H9 (cell line): Measurements from ENCODE around the gene KRT1. TPM values are rescaled to one million over a fixed set of nuclear protein-coding genes. Genes with fewer than 3 reads are reported as not detected.

Source experiments
- DNase-seq: peaks from one replicate; pipeline ENCODE4 v3.0.0-alpha.2; 2017
- H2AFZ ChIP-seq: one replicate; pipeline ENCODE4 v1.6.1; 2013; ENCODE audit warnings: mild to moderate bottlenecking, low read length, control low read depth, moderate library complexity
- H2AK5ac ChIP-seq: 2 replicates; pipeline ENCODE4 v1.6.1; 2013; ENCODE audit warnings: low read length, control low read depth, mixed read lengths; ENCODE audit not compliant: insufficient read length
- H2BK120ac ChIP-seq: one replicate; pipeline ENCODE4 v1.6.1; 2013; ENCODE audit warnings: low read depth, mild to moderate bottlenecking, low read length, control low read depth, inconsistent platforms; ENCODE audit not compliant: poor library complexity, severe bottlenecking
- H2BK12ac ChIP-seq: 2 replicates; pipeline ENCODE4 v1.6.1; 2013; ENCODE audit warnings: low read length, control low read depth, mixed read lengths, low read depth; ENCODE audit not compliant: insufficient read length
- H2BK15ac ChIP-seq: 2 replicates; pipeline ENCODE4 v1.6.1; 2013; ENCODE audit warnings: low read depth, low read length, control low read depth
- H2BK20ac ChIP-seq: one replicate; pipeline ENCODE4 v1.6.1; 2013; ENCODE audit warnings: low read depth, mild to moderate bottlenecking, low read length, control low read depth, inconsistent platforms; ENCODE audit not compliant: poor library complexity, severe bottlenecking
- H2BK5ac ChIP-seq: 2 replicates; pipeline ENCODE4 v1.6.1; 2013; ENCODE audit warnings: low read length, control low read depth, mixed read lengths; ENCODE audit not compliant: insufficient read length
- H3K14ac ChIP-seq: 2 replicates; pipeline ENCODE4 v1.6.1; 2013; ENCODE audit warnings: low read length, control low read depth; ENCODE audit not compliant: insufficient read depth
- H3K18ac ChIP-seq: 2 replicates; pipeline ENCODE4 v1.6.1; 2013; ENCODE audit warnings: low read depth, mild to moderate bottlenecking, mixed read lengths, low read length, control low read depth; ENCODE audit not compliant: insufficient read length
- H3K23ac ChIP-seq: 2 replicates; pipeline ENCODE4 v1.6.1; 2013; ENCODE audit warnings: low read length, control low read depth, mixed read lengths, low read depth; ENCODE audit not compliant: insufficient read length
- H3K23me2 ChIP-seq: 2 replicates; pipeline ENCODE4 v1.6.1; 2013; ENCODE audit warnings: low read depth, mild to moderate bottlenecking, mixed read lengths, low read length, control low read depth; ENCODE audit not compliant: insufficient read length, poor library complexity, severe bottlenecking
- H3K27ac ChIP-seq: 2 replicates; pipeline ENCODE4 v1.5.1; 2013; ENCODE audit warnings: low read length, control low read depth, mixed read lengths, low read depth; ENCODE audit not compliant: insufficient read length
- H3K27me3 ChIP-seq: 2 replicates; pipeline ENCODE4 v1.6.1; 2013; ENCODE audit warnings: low read length, control low read depth, inconsistent platforms; ENCODE audit not compliant: insufficient read depth
- H3K4ac ChIP-seq: 2 replicates; pipeline ENCODE4 v1.6.1; 2013; ENCODE audit warnings: low read depth, mild to moderate bottlenecking, control low read depth, inconsistent platforms, low read length, moderate library complexity
- H3K4me1 ChIP-seq: 2 replicates; pipeline ENCODE4 v1.6.1; 2013; ENCODE audit warnings: low read length, control low read depth, inconsistent platforms; ENCODE audit not compliant: insufficient read depth
- H3K4me2 ChIP-seq: 2 replicates; pipeline ENCODE4 v1.6.1; 2013; ENCODE audit warnings: low read length, control low read depth, mixed read lengths; ENCODE audit not compliant: insufficient read length, insufficient read depth
- H3K56ac ChIP-seq: 2 replicates; pipeline ENCODE4 v1.6.1; 2013; ENCODE audit warnings: low read depth, mild to moderate bottlenecking, mixed read lengths, low read length, control low read depth; ENCODE audit not compliant: insufficient read length
- H3K79me1 ChIP-seq: 2 replicates; pipeline ENCODE4 v1.6.1; 2013; ENCODE audit warnings: low read depth, mild to moderate bottlenecking, moderate library complexity, low read length, control low read depth, inconsistent platforms; ENCODE audit not compliant: insufficient read depth, poor library complexity, severe bottlenecking
- H3K79me2 ChIP-seq: 2 replicates; pipeline ENCODE4 v1.6.1; 2013; ENCODE audit warnings: low read length, control low read depth, inconsistent platforms; ENCODE audit not compliant: insufficient read depth
- H3K9ac ChIP-seq: 2 replicates; pipeline ENCODE4 v1.6.1; 2013; ENCODE audit warnings: low read length, control low read depth, mixed read lengths; ENCODE audit not compliant: insufficient read length; ENCODE audit errors: extremely low read depth
- H3K9me3 ChIP-seq: one replicate; pipeline ENCODE4 v1.6.1; 2013; ENCODE audit warnings: low read depth, low read length, inconsistent platforms; ENCODE audit not compliant: control insufficient read depth
- H3T11ph ChIP-seq: one replicate; pipeline ENCODE4 v1.6.1; 2013; ENCODE audit warnings: mild to moderate bottlenecking, low read length, control low read depth, inconsistent platforms
- H4K20me1 ChIP-seq: one replicate; pipeline ENCODE4 v1.6.1; 2013; ENCODE audit not compliant: control insufficient read depth, insufficient read length, insufficient read depth
- H4K5ac ChIP-seq: 2 replicates; pipeline ENCODE4 v1.6.1; 2013; ENCODE audit warnings: low read depth, mild to moderate bottlenecking, mixed read lengths, low read length, control low read depth; ENCODE audit not compliant: insufficient read length
- H4K8ac ChIP-seq: replicated peaks from 2 replicates; pipeline ENCODE4 v1.6.1; 2013; ENCODE audit warnings: low read length, control low read depth, mixed read lengths, low read depth; ENCODE audit not compliant: insufficient read length
- H4K91ac ChIP-seq: 2 replicates; pipeline ENCODE4 v1.6.1; 2013; ENCODE audit warnings: low read depth, mild to moderate bottlenecking, moderate library complexity, mixed read lengths, low read length, control low read depth; ENCODE audit not compliant: insufficient read length
- H3K27ac Mint-ChIP-seq, 3 experiments: 2 replicates in 2 of 3; 3 replicates in 1 of 3; pipeline ENCODE4 v1.8.0; 2020 to 2021; ENCODE audit warnings: mixed read lengths in 3 of 3, mild to moderate bottlenecking in 1 of 3, moderate library complexity in 1 of 3
- H3K27me3 Mint-ChIP-seq: 2 replicates; pipeline ENCODE4 v1.8.0; 2021; ENCODE audit warnings: low read depth, mild to moderate bottlenecking, moderate library complexity, mixed read lengths
- H3K36me3 Mint-ChIP-seq, 3 experiments: 2 replicates in 2 of 3; 3 replicates in 1 of 3; pipeline ENCODE4 v1.8.0; 2020 to 2021; ENCODE audit warnings: low read depth in 3 of 3, mixed read lengths in 3 of 3; ENCODE audit not compliant: insufficient read depth in 1 of 3
- H3K4me1 Mint-ChIP-seq, 2 experiments: 2 replicates each; pipeline ENCODE4 v1.8.0; 2020; ENCODE audit warnings: mixed read lengths in 2 of 2
- H3K4me3 Mint-ChIP-seq, 2 experiments: 2 replicates in 1 of 2; 3 replicates in 1 of 2; pipeline ENCODE4 v1.8.0; 2020 to 2021; ENCODE audit warnings: mild to moderate bottlenecking in 2 of 2, mixed read lengths in 2 of 2, moderate library complexity in 1 of 2
- H3K9me3 Mint-ChIP-seq, 2 experiments: 2 replicates in 1 of 2; 3 replicates in 1 of 2; pipeline ENCODE4 v1.8.0; 2020; ENCODE audit warnings: mild to moderate bottlenecking in 2 of 2, mixed read lengths in 2 of 2, moderate library complexity in 1 of 2
- CTCF ChIP-seq: fragments of 200-600 bp; sonication (generic); conservative IDR thresholded peaks from 3 replicates; pipeline ENCODE4 v1.8.0; 2021; ENCODE audit warnings: antibody characterized with exemption, mild to moderate bottlenecking
- WGBS: extraction: QIAGEN DNeasy Blood & Tissue Kit; methylation state at CpG from one replicate; pipeline ENCODE4 v1.1.7; 2013; ENCODE audit warnings: missing lambda C conversion rate, low lambda C conversion rate, mixed read lengths; ENCODE audit not compliant: insufficient read length; ENCODE audit errors: extremely low coverage; 5-methylcytosine and 5-hydroxymethylcytosine counted together
- total RNA-seq: library from RNA; stranded (reverse); gene quantifications from 2 replicates; pipeline ENCODE4 v1.2.1, GENCODE V29; 2021

The KRT1 gene
- total RNA-seq, 1 experiment from 2014 or later: not detected

DNA sequence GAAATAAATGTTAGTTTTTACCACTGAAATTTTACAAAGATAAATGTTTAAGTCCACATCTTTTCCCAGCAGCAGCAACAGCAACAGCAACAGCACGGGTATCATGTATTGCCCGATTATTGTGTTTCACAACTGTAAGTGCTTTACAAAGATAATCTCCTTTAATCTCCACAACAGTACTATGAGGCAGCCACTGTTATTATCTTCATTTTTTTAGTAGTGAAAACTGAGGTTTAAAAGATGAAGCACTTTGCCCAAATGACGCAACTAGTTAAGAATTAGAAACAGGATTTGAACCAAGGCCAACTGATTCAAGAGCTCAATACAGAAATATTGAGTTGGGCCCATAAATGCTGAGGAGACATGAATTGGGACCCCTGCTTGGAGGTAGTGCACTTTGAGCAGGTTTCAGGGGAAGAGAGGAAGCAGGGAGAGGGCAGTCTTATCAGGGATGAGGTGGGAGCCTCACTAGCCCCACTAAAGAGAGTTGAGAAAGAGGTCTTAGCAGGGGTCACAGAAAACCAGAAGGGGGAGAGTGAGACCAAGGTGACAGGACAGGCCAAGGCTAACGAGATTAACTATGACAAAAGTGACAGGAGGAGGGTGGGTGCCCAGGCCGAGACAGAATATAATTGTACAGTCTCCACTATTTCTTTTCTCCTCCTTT is 43.5 kb downstream of the KRT1 start:
- Mint-ChIP-seq H3K27me3 (peaks cover 9% of the 10 kb centered on the region), H3K36me3 (no peaks in the 10 kb centered on the region), H3K4me1 (no peaks in the 10 kb centered on the region), H3K9me3 (no peaks in the 10 kb centered on the region), H3K27ac (no peak overlapping the region), H3K4me3 (no peak overlapping the region)
- no peak overlapping the region for H4K8ac ChIP-seq
- H3K23ac ChIP-seq: no peak overlapping the region
- H3K79me2 ChIP-seq: no peaks in the 10 kb centered on the region
- H3K18ac ChIP-seq: no peak overlapping the region
- H3K56ac ChIP-seq: no peak overlapping the region
- WGBS: no CpG with 5 or more reads among the region's 5 CpGs
- H2AFZ ChIP-seq: no peak overlapping the region
- no peaks in the 10 kb centered on the region for H3K9me3 ChIP-seq
- no peaks in the 10 kb centered on the region for H3K27me3 ChIP-seq
- no peak for TF ChIP-seq CTCF
- no peak overlapping the region for H2BK120ac ChIP-seq
- no peak overlapping the region for H3K4ac ChIP-seq
- H3K23me2 ChIP-seq: no peaks in the 10 kb centered on the region
- H3K9ac ChIP-seq: no peak overlapping the region
- no peak overlapping the region for H2AK5ac ChIP-seq
- H3T11ph ChIP-seq: no peak overlapping the region
- no peak overlapping the region for H2BK5ac ChIP-seq
- no peak overlapping the region for H3K27ac ChIP-seq
- H4K20me1 ChIP-seq: no peaks in the 10 kb centered on the region
- no peaks in the 10 kb centered on the region for H3K79me1 ChIP-seq
- H3K4me2 ChIP-seq: no peak overlapping the region
- no peak overlapping the region for H2BK20ac ChIP-seq
- H3K14ac ChIP-seq: no peak overlapping the region
- no peak overlapping the region for H4K5ac ChIP-seq
- no peak overlapping the region for H2BK15ac ChIP-seq
- no peak for DNase-seq
- H4K91ac ChIP-seq: no peak overlapping the region
- no peaks in the 10 kb centered on the region for H3K4me1 ChIP-seq
- no peak overlapping the region for H2BK12ac ChIP-seq
